ENCODE measurements around the gene MAN1B1. TPM values are rescaled to one million over a fixed set of nuclear protein-coding genes. Genes with fewer than 3 reads are reported as not detected.

MAN1B1 gene
- total and polyA plus RNA-seq, 2 of the 8 experiments (the other 6 are each of a cell fraction or from before 2014, with no cell fraction given) = 33.7 to 36.3 TPM

DNA sequence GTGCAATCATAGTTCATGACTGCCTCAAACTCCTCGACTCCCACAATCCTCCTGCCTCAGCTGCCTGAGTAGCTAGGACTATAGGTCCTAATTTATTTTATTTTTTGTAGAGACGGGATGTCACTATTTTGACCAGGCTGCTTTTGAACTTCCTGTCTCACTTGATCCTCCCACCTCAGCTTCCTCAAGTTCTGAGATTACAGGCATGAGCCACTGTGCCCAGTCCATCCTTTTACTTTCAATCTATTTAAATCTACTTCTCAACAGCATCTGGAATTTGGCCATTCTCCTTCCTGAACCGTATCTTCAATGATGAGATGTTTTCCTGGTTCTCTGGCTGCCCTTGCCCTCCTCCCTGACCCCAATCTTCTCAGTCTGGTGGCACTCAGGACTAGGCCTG, 40.0 kb downstream of the MAN1B1 start:
- Histone ChIP-seq H2BK20ac (ENCODE audit: low read length) (no peak overlapping the region), H3K18ac (ENCODE audit: extremely low read depth, low read length) (no peak overlapping the region), H3K23me2 (ENCODE audit: low read depth, low read length) (peaks cover 7% of the 10 kb centered on the region; the same call in 1 of the 2 replicates), H3K27ac (ENCODE audit: low read depth, low read length) (no peak overlapping the region), H3K79me1 (ENCODE audit: low read depth, low read length) (peaks cover 2% of the 10 kb centered on the region; the same call in 1 of the 2 replicates), H3K4me3 (ENCODE audit: extremely low read depth in 1 of 4, insufficient read depth in 2 of 4, low read depth in 3 of 4, low read length in 4 of 4) (no peak overlapping the region), H3K9me3 (ENCODE audit: insufficient read depth in 2 of 2, low read depth in 1 of 2, low read length in 1 of 2) (no peaks in the 10 kb centered on the region), H2BK12ac (ENCODE audit: low read depth, low read length) (no peak overlapping the region), H3K79me2 (ENCODE audit: control insufficient read depth in 1 of 2, insufficient read depth in 2 of 2, low read length in 2 of 2) (peaks cover 0 to 7% of the 10 kb centered on the region in 2 experiments; a peak in 1 of 4 replicates), H2BK120ac (replicated peaks; ENCODE audit: low read depth, low read length) (no peak overlapping the region), H2AFZ (ENCODE audit: low read length) (no peak overlapping the region), H3K36me3 (ENCODE audit: control insufficient read depth in 2 of 4, insufficient read depth in 4 of 4, low read length in 3 of 4) (no peaks in the 10 kb centered on the region), H2BK15ac (ENCODE audit: low read length) (no peak overlapping the region), H2AK5ac (ENCODE audit: low read depth, low read length) (no peak overlapping the region), H3K4me2 (ENCODE audit: insufficient read depth in 1 of 2, low read depth in 2 of 2, low read length in 2 of 2) (no peak overlapping the region), H4K8ac (ENCODE audit: extremely low read depth, insufficient read depth, low read length) (no peak overlapping the region), H3K56ac (replicated peaks; ENCODE audit: insufficient read length, low read depth, low read length) (no peak overlapping the region), H4K91ac (replicated peaks; ENCODE audit: insufficient read length, low read length) (no peak overlapping the region), H3K23ac (ENCODE audit: insufficient read length) (no peak overlapping the region), H3K27me3 (replicated peaks in 1 of 4; ENCODE audit: control insufficient read depth in 3 of 4, extremely low read depth in 1 of 4, insufficient read depth in 3 of 4, low read length in 3 of 4) (peaks cover 0 to 6% (median 4%) of the 10 kb centered on the region in 4 experiments; a peak in 4 of 7 replicates), H3K14ac (ENCODE audit: insufficient read length) (no peak overlapping the region), H3K9ac (replicated peaks in 1 of 4; ENCODE audit: extremely low read depth in 1 of 4, low read depth in 3 of 4, low read length in 3 of 4) (no peak overlapping the region), H4K5ac (ENCODE audit: insufficient read length, low read depth, low read length) (no peak overlapping the region), H2BK5ac (ENCODE audit: low read depth, low read length) (no peak overlapping the region), H3K4ac (replicated peaks; ENCODE audit: insufficient read length, low read depth, low read length) (no peak overlapping the region), H3K4me1 (replicated peaks in 1 of 4; ENCODE audit: control insufficient read depth in 3 of 4, insufficient read depth in 4 of 4, low read length in 3 of 4) (peaks cover 0 to 11% (median 5%) of the 10 kb centered on the region in 4 experiments; a peak in 4 of 7 replicates), H4K20me1 (replicated peaks in 1 of 2; ENCODE audit: control insufficient read depth in 1 of 2, insufficient read depth in 2 of 2, low read length in 2 of 2) (no peaks in the 10 kb centered on the region)
- no peak for DNase-seq (ENCODE audit: low read depth in 1 of 2, low spot score in 2 of 2)
- WGBS, 2 experiments (ENCODE audit: extremely low coverage in 1 of 2, insufficient coverage in 1 of 2, insufficient read length in 1 of 2, insufficient replicate concordance in 2 of 2, low coverage in 1 of 2, low lambda C conversion rate in 2 of 2, missing lambda C conversion rate in 1 of 2) = 98% methylated on average over 3 of the region's 3 CpGs; no CpG with 5 or more reads in 1 of the 2 experiments
- CTCF ChIA-PET (ENCODE audit: partially characterized antibody) = interaction anchor here (0.6 to 1.3 kb wide), 4 partner anchors 11 to 981 kb away, joined by 3 to 4 read pairs (median 3); no protein-coding TSS in a partner anchor
- FAIRE-seq = no peak
- POLR2A ChIA-PET (ENCODE audit: partially characterized antibody) = interaction anchor here (0.6 to 1.1 kb wide), 2 partner anchors 14 kb away, joined by 3 read pairs; no protein-coding TSS in a partner anchor
- TF ChIP-seq JUND (IDR thresholded peaks at IDR 0.05; ENCODE audit: low read length) = no peak
- TF ChIP-seq SIX5 (IDR thresholded peaks at IDR 0.05; ENCODE audit: low read depth, low read length) = no peak
- no peak for TF ChIP-seq KDM1A (IDR thresholded peaks at IDR 0.05; ENCODE audit: borderline replicate concordance, low read length)
- TF ChIP-seq HDAC6 (IDR thresholded peaks at IDR 0.05; ENCODE audit: low read depth, low read length) = no peak
- TF ChIP-seq, protein P1, sequence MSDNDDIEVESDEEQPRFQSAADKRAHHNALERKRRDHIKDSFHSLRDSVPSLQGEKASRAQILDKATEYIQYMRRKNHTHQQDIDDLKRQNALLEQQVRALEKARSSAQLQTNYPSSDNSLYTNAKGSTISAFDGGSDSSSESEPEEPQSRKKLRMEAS (IDR thresholded peaks at IDR 0.05) = no peak
- TF ChIP-seq TBP (IDR thresholded peaks at IDR 0.05; ENCODE audit: low read depth, low read length) = no peak
- TF ChIP-seq TEAD4 (IDR thresholded peaks at IDR 0.05; ENCODE audit: low read depth, low read length) = no peak
- no peak for TF ChIP-seq CREB1 (IDR thresholded peaks at IDR 0.05)
- TF ChIP-seq EP300 (IDR thresholded peaks at IDR 0.05; ENCODE audit: borderline replicate concordance in 1 of 2, low read depth in 2 of 2, low read length in 2 of 2) = no peak
- TF ChIP-seq POU5F1 (IDR thresholded peaks at IDR 0.05; ENCODE audit: low read depth, low read length) = no peak
- TF ChIP-seq SP1 (IDR thresholded peaks at IDR 0.05; ENCODE audit: low read depth, low read length) = no peak
- TF ChIP-seq FOSL1 (IDR thresholded peaks at IDR 0.05; ENCODE audit: insufficient read depth, low read depth, low read length) = no peak
- TF ChIP-seq SP2 (IDR thresholded peaks at IDR 0.05; ENCODE audit: low read length) = no peak
- no peak for TF ChIP-seq KDM4A (IDR thresholded peaks at IDR 0.05; ENCODE audit: low read depth, low read length, severe bottlenecking)
- no peak for TF ChIP-seq SIRT6 (IDR thresholded peaks at IDR 0.05; ENCODE audit: low read length)
- no peak for TF ChIP-seq BRCA1 (IDR thresholded peaks at IDR 0.05; ENCODE audit: low read depth, low read length)
